ENCODE results near the gene SH3BP5.
A peak's percentile ranks its signal among the peaks of the same experiment; 100 is the strongest.

SH3BP5 gene

DNA sequence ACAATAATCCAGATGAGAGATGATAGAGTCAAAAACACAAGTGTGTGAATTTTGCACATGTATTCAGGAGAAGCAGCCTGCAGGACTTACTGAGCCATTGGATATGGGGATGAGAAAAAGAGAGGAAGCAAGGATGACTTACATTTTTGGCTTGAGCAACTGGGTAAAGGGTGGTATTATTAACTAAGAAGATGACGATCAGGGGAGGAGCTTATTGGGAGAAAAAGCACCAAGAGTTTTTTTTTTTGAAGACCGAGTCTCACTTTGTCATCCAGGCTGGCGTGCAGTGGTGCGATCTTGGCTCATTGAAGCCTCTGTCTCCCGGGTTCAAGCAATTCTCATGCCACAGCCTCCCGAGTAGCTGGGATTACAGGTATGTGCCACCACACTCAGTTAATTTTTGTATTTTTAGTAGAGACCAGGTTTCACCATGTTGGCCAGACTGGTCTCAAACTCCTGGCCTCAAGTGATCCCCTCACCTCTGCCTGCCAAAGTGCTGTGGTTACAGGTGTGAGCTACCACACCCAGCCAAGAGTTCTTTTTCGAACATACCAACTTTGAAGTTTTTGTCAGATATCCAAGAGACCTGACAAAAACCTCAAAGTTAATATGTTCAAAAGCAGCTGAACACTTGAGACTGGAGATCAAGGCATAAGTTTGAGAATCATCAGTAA is 14.8 kb upstream of the SH3BP5 start:
- no peak for DNase-seq (ENCODE audit: low read depth)

GRCh38 chr3:15346516-15346915 is 14.1 kb upstream of the SH3BP5 start:
- DNase-seq (ENCODE audit: low read depth): no peak

- DNase-seq (ENCODE audit: low read depth): no peak
Observed at GRCh38 chr3:15345608-15346137, 13.3 kb upstream of the SH3BP5 start.

DNA sequence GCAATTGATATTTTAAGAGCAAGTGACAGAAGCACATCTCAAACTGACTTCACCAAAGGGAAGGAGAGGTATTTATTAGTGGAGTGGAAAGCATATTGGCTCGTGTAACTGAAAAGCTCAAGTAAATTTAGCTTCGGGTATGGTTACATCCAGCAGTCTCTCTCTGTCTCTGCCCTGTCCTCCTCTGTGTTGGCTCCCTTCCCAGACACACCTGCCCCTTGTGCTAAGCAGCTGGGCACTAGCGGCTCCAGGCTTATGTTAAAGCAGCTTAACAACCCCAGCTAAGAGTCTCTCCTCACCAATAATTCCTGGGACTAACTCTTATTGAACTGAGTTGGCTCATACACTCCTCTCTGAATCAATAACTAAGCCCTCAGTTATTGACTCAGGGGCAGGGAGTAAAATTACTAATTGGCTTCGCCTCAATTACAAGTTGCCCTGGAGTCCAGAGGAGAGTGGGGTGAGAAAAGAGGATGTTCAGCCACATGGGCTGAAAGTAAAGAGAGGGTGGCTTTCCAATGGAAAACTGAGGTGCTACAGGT is 12.8 kb upstream of the SH3BP5 start:
- DNase-seq (ENCODE audit: low read depth): no peak

DNA sequence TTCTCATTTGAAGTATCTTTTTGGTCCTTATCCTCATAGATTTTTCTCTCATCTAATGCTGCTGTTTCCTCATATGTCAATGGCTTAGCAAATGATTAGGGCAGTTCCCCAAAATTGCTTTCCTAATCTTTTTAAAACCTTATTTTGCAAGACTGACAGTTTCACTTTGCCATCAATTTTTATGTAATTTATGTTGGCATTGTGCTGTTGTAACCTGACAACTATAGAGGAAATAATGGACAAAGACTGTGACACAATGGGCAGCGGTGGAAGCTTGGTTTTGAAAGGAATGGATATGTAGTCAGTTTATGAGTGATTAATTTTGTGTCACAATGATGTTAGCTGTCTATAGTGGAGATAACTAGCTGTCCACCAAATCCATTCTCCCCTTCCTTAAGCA is 10.6 kb upstream of the SH3BP5 start:
- no peak for DNase-seq (ENCODE audit: low read depth)

GRCh38 chr3:15342246-15342645 is 9.9 kb upstream of the SH3BP5 start:
- no peak for DNase-seq (ENCODE audit: low read depth)

DNA sequence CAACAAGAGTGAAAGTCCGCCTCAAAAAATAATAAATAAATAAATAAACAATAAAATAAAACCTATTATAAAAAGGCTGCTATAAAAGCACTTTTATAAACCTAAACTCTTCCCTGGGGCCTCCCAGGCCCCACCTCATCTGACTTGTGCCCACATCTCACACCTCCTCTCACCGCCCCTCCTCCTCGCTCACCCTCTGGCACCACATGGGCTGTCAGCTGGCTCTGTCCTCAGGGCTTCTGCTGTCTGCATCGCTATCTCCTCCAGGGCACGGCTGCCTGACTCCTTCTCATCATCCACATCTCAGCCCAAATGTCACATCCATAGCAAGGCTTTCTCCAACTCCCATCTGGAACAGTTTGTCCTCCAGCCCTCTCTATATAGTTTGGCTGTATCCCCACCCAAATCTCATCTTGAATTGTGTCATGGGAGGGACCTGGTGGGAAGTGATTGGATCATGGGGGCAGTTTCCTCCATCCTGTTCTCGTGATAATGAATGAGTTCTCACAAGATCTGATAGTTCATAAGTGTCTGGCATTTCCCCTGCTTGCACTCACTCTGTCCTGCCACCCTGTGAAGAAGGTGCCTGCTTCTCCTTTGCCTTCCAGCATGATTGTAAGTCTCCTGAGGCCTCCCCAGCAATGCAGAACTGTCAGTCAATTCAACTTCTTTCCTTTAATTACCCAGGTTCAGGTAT is 8.8 kb upstream of the SH3BP5 start:
- DNase-seq (ENCODE audit: low read depth): no peak

DNA sequence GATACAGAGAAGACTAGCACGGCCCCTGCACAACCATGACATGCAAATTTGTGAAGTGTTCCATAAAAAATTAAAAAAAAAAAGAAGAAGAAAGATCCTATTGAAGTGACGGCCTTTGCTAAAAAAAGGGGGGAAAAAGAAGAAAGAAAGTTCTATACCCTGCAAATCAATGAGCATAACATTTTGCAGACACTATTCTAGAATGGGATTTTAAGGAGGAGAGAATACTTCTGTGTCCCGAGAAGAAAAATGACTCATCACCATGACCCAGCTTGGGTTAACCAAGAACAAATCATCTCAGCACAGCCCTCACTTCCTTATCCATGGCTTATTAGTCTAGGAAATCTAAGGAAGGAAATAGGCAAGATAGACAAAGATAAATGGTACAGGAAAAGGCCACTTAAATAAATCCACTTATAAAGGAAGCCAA is 7.4 kb upstream of the SH3BP5 start:
- no peak for DNase-seq (ENCODE audit: low read depth)

- DNase-seq (ENCODE audit: low read depth): no peak
Observed at GRCh38 chr3:15339001-15339400, 6.6 kb upstream of the SH3BP5 start.

DNA sequence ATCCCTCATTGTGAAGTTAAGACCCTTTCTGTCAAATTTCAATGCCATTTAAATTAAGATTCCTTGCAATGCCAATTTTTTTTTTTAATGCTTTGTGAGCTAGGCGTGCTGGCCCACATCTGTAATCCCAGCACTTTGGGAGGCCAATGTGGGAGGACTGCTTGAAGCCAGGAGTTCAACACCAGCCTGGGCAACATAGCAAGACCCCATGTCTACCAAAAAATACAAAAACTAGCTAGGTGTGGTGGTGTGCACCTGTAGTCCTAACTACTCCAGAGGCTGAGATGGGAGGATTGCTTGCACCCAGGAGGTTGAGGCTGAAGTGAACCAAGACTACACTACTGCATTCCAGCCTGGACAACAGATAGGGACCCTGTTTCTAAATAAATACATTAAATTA is 5.6 kb upstream of the SH3BP5 start:
- no peak for DNase-seq (ENCODE audit: low read depth)

DNA sequence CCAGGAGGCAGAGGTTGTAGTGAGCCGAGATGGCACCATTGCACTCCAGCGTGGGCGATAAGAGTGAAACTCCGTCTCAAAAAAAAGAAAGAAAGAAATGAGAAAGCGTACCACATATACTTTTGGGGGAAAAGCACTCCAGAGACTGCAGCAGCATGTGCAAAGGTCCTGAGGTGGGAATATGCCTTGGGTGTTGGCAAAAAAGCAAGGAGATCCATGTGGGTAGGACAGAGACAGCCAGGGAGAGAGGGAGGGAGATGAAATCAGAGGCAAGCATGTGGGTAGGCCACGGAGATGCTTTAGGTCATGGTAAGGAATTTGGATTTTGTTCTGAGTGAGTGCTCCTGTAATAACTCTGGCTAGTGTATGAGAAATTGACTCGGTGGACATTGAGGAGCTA is 3.7 kb upstream of the SH3BP5 start:
- no peak for DNase-seq (ENCODE audit: low read depth)

- DNase-seq (ENCODE audit: low read depth): no peak
Observed at GRCh38 chr3:15333956-15334263, 1.5 kb upstream of the SH3BP5 start.

DNA sequence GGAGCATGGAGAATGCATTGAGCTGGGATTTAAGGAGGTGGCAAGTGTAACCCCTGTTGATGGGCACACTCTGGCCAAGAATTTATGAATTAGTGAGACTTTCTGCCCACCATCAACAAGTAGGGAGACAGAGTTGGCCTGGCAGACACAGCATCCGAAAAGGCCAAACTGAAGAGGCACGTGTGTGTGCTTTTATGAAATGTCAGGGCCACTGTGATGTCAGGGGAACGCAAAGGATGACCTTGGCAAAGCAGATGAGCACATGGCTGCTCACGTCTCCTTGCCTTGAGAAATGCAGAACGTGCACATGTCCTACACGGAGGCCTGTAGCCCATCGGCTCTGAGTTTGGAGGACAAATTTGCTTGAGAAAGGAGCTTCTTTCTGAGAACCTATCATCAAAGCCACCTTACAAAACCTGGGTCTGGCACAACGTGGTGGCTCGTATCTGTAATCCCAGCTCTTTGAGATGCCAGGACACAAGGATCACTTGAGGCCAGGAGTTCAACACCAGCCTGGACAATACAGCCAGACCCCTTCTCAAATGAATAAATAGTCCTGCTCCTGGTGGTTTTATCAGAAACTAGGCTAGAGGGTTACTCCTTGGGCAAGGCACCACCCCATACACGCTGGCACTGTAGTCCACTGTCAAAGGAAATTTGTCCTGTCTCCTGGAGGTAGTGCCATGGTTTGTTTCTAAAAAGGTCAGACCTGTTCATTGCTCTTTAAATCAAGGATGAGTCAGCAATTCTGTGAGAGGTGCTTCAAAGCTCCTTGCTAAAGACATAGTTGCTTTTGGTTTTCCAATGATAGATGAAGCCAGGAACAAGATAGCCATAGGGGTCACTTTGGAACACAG is 941 bp upstream of the SH3BP5 start:
- no peak for DNase-seq (ENCODE audit: low read depth)

DNA sequence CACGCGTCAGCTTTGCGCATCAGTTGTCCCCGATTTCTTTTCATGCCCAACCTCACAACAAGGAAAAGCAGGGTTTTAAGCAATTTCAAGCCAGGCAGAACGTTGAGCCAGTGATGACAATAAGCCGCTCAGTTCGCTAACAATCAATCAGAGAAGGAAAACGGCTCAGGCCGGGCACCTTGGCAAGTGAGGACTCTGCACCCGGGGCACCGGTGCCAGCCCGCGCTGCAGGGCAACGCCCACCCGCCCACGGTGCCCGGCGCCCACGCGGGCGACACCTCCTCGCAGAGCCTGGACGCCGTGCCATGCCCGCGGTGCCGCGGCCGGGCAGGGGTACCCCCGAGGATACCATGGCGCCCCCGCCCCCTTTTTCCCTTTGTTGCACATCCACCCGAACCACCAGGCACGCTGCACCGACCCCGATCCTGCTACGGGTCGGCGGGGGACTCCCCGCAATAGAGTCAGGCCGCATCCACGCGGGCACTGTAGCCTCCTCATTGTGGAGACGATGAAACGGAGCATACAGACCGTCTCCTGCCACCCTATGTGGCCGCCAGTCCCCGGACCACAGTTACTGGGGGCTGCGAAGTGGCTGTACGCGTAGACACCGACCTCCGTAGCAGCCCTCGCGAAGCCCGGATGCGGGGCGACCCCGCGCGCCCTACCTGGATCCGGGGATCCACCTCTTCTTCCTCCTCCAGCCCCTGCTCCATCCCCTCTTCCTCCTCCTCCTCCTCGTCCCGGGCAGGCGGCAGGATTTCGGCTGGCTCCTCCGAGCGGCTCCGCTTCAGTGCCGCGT is 581 bp downstream of the SH3BP5 start:
- peak; percentile 43 for DNase-seq (ENCODE audit: low read depth)

- DNase-seq (ENCODE audit: low read depth): no peak
Observed at GRCh38 chr3:15331072-15331605, 1.2 kb downstream of the SH3BP5 start.

DNA sequence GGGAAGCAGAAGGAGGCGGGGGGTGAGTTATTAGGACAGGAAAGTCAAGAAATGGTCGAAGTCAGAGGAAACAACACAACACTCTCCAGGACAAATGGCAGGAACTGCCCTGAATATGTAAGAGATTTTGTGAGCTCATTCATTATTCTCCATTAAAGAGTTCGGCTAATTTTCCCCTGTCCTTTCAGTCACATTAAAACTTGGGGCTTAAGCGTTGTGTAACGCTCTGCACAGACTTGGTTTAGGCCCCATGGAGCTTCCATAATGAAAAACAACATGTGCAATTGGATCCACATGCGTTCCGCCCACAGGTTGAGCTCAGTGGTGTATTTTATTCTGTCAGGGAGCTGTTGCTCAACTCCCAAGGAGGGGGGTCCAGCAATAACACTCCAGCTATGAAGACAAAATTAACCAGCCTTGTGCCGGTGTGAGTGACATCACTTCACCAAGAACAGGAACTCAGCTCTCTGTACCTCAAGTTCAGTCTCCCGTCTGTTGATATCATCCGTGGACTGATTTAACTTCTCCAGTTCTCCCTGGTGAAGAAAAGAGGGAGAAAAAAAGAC is 2.3 kb downstream of the SH3BP5 start:
- no peak for DNase-seq (ENCODE audit: low read depth)

DNA sequence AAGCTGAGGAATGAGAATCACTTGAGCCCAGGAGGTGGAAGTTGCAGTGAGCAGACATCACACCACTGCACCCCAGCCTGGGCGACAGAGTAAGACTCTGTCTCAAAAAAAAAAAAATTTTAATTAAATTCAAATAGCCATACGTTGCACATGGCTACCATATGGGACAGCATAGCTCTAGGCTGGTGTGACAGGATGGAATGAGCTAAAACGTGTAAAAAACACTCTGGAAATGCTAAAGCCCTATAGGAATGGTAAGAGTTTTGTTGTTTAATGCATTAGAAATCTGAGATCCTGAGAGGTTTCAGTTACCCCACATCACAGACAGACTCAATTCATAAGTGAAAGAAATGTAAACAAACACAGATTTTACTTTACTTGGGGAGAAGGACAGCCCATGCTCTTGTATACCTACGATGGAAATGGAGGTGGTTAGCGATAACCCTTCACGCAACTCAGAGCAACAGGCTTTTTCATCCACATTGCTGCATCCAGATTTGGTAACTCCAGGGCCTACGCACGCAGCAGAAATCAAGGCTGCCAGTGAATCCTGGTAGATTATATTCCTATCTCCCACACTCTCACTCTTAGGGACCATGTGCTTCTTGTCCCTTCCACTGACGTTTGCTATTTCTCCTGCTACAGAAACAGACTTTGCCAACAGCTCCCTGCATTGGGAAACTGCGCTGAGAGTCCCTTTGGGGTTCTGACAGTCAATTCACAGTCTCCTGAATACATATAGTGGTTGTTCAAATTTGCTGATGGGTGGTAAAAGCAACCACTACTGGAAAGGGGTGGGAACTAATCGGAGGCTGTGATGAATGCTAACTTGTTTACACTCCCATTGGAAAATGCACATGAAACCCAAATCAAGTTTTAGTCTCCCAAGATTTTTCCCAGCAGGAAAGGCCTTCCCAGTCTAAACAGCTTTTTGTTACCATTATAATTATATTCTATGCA is 3.1 kb downstream of the SH3BP5 start:
- no peak for DNase-seq (ENCODE audit: low read depth)

DNA sequence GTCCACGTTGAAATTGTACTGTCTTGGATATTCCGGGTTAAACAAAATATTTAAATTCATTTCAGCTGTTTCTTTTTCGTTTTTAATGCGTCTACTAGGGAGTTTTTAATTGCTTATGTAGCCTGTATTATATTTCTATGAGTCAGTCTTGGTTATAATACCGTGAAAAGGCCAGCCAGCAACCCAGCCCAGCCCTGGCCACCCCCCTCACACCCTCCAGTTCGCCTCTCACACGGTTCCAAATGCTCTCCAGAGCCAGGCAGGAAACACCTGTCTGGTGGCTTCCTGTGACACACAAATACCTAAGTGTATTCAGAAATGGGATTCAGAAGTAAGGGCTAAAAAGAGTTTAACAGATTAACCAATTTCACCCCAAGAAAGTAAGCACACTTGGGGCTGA is 4.4 kb downstream of the SH3BP5 start:
- DNase-seq (ENCODE audit: low read depth): no peak

DNA sequence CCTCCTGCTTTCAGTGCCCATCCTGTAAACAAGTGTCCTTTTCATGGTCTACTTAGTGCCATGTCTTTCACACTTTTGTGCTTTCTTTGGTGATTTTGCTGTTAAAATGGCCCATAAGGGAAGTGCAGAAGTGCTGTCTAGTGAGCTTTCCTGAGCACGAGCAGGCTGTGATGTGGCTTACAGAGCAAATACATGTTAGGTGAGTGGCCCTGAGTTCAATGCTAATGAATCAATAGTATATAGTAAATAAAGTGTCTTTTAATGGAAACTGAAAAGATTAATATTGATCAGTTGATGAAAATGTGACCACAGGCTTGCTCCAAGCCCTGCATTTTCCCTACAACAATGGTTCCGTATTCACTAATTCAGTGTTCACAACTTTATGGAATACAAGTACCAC is 5.7 kb downstream of the SH3BP5 start:
- no peak for DNase-seq (ENCODE audit: low read depth)

DNA sequence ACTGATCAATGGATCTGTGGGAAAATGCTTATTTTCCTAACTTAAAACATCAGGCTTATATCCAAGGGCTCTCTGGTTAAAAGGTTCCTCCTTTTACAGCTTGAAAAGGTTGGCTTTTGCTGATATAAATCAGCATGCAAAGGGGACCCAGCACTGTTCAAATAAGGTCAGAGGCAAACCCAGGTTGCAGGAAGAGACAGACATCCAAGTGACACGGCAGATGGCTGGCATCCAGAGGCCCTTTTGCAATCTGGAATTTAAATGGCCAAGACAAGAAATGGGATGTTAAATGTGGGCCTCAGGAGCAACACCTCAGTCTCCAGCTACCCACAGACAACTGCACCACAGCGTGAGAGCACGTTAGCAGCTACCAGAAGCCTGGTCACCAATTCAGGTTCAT is 6.3 kb downstream of the SH3BP5 start:
- no peak for DNase-seq (ENCODE audit: low read depth)
